Thoracic aorta (tissue), 2 donors: Measurements from ENCODE around the gene NCOA4. TPM values are rescaled to one million over a fixed set of nuclear protein-coding genes. Genes with fewer than 3 reads are reported as not detected.

Source experiments
- ATAC-seq: fragments of 150-250 bp; one replicate; pipeline ENCODE4 v1.8.0; 2017; ENCODE audit warnings: low read depth; ENCODE audit not compliant: insufficient number of reproducible peaks, low FRiP score
- DNase-seq: peaks from one replicate; pipeline ENCODE4 v3.0.0-alpha.2; 2020; ENCODE audit warnings: low spot score
- H3K27ac ChIP-seq, 2 donors: fragments of 200-600 bp; sonication (generic); 1 replicate in 1 of 2; 2 replicates in 1 of 2; pipeline ENCODE4 v1.5.1; 2016; ENCODE audit warnings: mild to moderate bottlenecking in 2 of 2, moderate library complexity in 2 of 2
- H3K27me3 ChIP-seq: fragments of 200-600 bp; sonication (generic); replicated peaks from 2 replicates; pipeline ENCODE4 v1.6.0; 2016; ENCODE audit warnings: mild to moderate bottlenecking; ENCODE audit not compliant: insufficient read depth
- H3K36me3 ChIP-seq: fragments of 200-600 bp; sonication (generic); one replicate; pipeline ENCODE4 v1.5.1; 2016
- H3K4me1 ChIP-seq, 2 donors: fragments of 200-600 bp; sonication (generic); 1 replicate in 1 of 2; 2 replicates in 1 of 2; pipeline versions ENCODE4 v1.5.1 to v1.6.0; 2016; ENCODE audit warnings: low read depth in 2 of 2, mild to moderate bottlenecking in 1 of 2; ENCODE audit not compliant: control insufficient read depth in 1 of 2
- H3K4me3 ChIP-seq: fragments of 200-600 bp; sonication (generic); 2 replicates; pipeline ENCODE4 v1.5.1; 2016; ENCODE audit warnings: mild to moderate bottlenecking
- H3K9me3 ChIP-seq: fragments of 200-600 bp; sonication (generic); 2 replicates; pipeline ENCODE4 v1.5.1; 2016
- total RNA-seq, 2 donors: library from RNA; depleted of rRNA; stranded (reverse); fragments of >200 nt; gene quantifications; one replicate each; pipeline versions ENCODE4 v1.1.0 to v1.2.3, GENCODE V29; 2016
- TF ChIP-seq, protein P1 (sequence below): fragments of 200-600 bp; sonication (generic); IDR thresholded peaks from one replicate; pipeline ENCODE4 v1.5.1; 2019; ENCODE audit warnings: antibody characterized with exemption

Gene NCOA4
- total RNA-seq, 2 donors from 2014 or later: 101 to 111 TPM

DNA sequence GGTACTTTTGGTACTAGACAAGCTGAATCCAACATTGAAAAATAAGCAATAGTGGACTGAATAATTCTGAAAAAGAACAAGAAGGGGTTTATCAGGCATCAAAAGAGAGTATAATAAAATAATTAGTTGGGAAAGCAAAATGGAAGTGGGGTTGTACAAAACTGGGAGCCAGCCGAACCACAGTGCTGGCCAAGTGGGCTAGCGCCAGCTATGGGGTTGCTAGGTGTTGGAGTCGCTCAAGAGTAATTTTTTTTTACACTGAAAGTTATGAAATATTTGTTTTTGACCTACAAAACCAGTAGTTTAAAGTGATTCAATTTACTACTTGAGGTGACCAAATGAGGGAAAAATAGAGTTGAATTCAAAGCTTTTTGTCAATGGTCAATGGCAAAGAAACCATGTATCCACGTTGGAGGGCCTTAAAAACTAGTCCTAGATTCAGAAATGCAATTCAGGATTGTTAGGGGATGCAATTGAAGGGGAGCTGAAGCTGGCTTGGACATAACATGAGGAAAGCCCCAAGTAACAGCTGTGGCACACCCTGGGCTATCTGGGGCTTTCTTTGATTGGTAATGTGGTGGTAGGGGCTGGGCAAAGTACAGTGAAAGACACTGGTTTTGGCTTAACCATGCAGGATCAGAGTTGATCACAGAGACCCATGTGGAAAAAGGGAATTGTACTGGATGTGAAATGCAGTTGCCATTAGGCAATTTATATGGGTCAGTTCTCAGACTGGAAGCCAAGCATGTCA is 43.9 kb upstream of the NCOA4 start:
- H3K36me3 ChIP-seq: no peaks in the 10 kb centered on the region
- ATAC-seq (no peak), DNase-seq (no peak)
- no peak overlapping the region for H3K27ac ChIP-seq
- TF ChIP-seq, protein P1, sequence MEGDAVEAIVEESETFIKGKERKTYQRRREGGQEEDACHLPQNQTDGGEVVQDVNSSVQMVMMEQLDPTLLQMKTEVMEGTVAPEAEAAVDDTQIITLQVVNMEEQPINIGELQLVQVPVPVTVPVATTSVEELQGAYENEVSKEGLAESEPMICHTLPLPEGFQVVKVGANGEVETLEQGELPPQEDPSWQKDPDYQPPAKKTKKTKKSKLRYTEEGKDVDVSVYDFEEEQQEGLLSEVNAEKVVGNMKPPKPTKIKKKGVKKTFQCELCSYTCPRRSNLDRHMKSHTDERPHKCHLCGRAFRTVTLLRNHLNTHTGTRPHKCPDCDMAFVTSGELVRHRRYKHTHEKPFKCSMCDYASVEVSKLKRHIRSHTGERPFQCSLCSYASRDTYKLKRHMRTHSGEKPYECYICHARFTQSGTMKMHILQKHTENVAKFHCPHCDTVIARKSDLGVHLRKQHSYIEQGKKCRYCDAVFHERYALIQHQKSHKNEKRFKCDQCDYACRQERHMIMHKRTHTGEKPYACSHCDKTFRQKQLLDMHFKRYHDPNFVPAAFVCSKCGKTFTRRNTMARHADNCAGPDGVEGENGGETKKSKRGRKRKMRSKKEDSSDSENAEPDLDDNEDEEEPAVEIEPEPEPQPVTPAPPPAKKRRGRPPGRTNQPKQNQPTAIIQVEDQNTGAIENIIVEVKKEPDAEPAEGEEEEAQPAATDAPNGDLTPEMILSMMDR: no peak
- no peaks in the 10 kb centered on the region for H3K27me3 ChIP-seq
- no peaks in the 10 kb centered on the region for H3K4me1 ChIP-seq
- no peak overlapping the region for H3K4me3 ChIP-seq
- H3K9me3 ChIP-seq: no peaks in the 10 kb centered on the region

DNA sequence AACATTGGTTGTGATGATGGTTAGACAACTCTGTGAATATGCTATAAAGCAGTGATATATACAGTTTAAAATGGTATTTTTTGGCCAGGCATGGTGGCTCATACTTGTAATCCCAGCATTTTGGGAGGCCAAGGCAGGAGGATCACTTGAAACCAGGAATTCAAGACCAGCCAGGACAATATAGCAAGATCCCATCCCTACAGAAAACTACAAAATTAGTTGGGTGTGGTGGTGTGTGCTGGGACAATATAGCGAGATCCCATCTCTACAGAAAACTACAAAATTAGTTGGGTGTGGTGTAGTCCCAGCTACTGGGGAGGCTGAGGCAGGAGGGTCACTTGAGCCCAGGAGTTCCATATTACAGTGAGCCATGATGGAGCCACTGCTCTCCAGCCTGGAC is 43.1 kb upstream of the NCOA4 start:
- Histone ChIP-seq H3K27me3 (no peaks in the 10 kb centered on the region), H3K4me1 (no peaks in the 10 kb centered on the region), H3K9me3 (no peaks in the 10 kb centered on the region), H3K36me3 (no peaks in the 10 kb centered on the region), H3K27ac (no peak overlapping the region), H3K4me3 (no peak overlapping the region)
- TF ChIP-seq, protein P1: no peak
- ATAC-seq: no peak
- DNase-seq: no peak

DNA sequence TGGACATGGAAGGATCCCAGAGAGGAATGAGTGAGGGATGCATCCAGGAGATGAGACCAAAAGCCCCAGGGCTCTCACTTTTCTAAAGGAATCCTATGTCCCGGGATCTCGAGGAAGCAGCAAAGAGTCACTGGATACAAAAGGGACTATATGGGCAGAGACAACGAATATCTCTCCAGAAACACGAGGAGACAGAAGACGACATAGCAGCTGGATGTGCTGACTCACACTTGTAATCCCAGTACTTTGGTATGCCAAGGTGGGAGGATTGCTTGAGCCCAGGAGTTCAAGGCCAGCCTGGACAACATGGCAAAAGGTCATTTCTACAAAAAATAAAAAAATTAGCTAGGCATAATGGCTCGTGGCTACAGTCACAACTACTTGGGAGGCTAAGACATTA is 40.3 kb upstream of the NCOA4 start:
- Histone ChIP-seq H3K27ac (no peak overlapping the region), H3K27me3 (no peaks in the 10 kb centered on the region), H3K4me1 (no peaks in the 10 kb centered on the region), H3K4me3 (no peak overlapping the region), H3K36me3 (no peaks in the 10 kb centered on the region), H3K9me3 (no peaks in the 10 kb centered on the region)
- TF ChIP-seq, protein P1: no peak
- ATAC-seq (no peak), DNase-seq (no peak)

DNA sequence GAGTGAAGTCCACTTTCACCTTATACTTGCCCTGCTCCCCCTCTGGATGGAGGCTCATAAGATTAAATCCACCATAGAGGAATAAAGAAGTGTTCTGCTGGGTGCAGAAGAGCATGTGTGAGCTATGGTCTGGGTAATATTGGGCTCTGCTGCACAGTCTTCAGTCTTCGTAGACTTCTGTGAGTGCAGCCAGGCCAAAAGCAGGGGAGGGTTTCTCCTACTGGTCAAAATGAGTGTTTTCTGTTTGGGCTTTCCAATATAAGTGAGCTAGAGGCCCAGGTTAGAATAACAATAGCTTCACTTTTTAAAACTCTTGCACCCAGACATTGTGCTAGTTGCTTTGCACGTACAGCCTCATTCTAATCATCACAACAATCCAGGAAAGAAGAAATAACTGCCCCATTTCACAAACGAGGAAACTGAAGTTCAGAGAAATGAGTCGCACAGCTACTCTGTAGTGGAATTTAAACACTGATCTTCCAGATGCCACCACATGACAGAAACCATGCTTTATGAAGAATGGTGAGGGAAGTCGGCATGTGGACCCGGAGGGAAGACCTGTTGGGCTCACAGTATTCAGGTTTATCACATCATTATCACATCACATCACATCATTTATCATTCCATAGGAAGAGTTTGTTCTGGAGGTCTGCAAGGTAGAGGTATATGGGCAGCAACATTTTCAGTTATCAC is 39.5 kb upstream of the NCOA4 start:
- no peak for DNase-seq
- TF ChIP-seq, protein P1: no peak

GRCh38 chr10:46068905-46069304 is 38.5 kb upstream of the NCOA4 start:
- Histone ChIP-seq H3K36me3 (no peaks in the 10 kb centered on the region), H3K27me3 (no peaks in the 10 kb centered on the region), H3K4me3 (no peak overlapping the region), H3K9me3 (no peaks in the 10 kb centered on the region), H3K4me1 (no peaks in the 10 kb centered on the region), H3K27ac (no peak overlapping the region)
- DNase-seq (no peak), ATAC-seq (no peak)
- TF ChIP-seq, protein P1: no peak

More for the DNA sequence above, 39.5 kb upstream of the NCOA4 start:
- no peaks in the 10 kb centered on the region for H3K4me1 ChIP-seq
- H3K27ac ChIP-seq: no peak overlapping the region
- H3K9me3 ChIP-seq: no peaks in the 10 kb centered on the region
- no peak overlapping the region for H3K4me3 ChIP-seq
- no peaks in the 10 kb centered on the region for H3K27me3 ChIP-seq
- no peak for ATAC-seq
- no peaks in the 10 kb centered on the region for H3K36me3 ChIP-seq
